HuH-7 (cell line): Measurements from ENCODE around the gene SCN1A.

Experiments used
- DNase-seq: peaks from one replicate; pipeline ENCODE4 v3.0.0; 2011; ENCODE audit warnings: low spot score

Gene SCN1A

DNA sequence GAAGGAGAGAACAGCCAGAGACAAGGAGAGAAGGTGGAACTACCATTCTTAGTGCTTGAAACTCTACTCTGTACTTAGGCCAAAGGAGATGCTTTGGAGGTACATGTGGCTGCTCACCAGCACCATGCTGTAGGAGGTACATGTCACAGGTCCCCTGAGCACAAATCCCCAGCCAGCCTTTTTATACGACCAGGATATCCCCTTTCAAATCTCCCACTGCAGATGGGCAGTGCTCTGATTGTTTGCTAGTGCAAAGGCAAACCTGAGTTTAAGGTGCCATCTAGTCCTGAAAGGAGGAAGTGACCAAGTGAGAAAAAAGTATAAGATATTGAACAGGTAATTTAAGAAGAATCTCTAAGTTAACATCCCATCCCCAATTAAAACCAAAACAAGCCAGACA lies 157.2 kb downstream of the SCN1A start:
- DNase-seq, result no peak

- no peak for DNase-seq
Observed at GRCh38 chr2:165969227-165969626, 158.6 kb downstream of the SCN1A start.

DNA sequence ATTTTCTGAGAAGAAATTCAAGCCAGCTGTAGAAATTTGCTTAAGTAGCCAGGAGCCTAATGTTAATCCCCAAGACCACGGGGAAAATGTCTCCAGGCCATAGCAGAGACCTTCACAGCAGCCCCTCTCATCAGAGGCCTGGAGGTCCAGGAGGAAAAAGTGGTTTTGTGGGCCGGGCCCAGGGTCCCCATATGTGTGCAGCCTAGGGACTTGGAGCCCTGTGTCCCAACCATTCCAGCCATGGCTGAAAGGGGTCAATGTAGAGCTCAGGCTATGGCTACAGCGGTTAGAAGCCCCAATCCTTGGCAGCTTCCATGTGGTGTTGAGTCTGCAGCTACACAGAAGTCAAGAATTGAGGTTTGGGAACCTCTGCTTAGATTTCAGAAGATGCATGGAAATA lies 160.1 kb downstream of the SCN1A start:
- DNase-seq, result no peak

- DNase-seq, result no peak
Observed at GRCh38 chr2:165961818-165962217, 166.0 kb downstream of the SCN1A start.

GRCh38 chr2:165959371-165959770 lies 168.4 kb downstream of the SCN1A start:
- DNase-seq, result no peak

DNA sequence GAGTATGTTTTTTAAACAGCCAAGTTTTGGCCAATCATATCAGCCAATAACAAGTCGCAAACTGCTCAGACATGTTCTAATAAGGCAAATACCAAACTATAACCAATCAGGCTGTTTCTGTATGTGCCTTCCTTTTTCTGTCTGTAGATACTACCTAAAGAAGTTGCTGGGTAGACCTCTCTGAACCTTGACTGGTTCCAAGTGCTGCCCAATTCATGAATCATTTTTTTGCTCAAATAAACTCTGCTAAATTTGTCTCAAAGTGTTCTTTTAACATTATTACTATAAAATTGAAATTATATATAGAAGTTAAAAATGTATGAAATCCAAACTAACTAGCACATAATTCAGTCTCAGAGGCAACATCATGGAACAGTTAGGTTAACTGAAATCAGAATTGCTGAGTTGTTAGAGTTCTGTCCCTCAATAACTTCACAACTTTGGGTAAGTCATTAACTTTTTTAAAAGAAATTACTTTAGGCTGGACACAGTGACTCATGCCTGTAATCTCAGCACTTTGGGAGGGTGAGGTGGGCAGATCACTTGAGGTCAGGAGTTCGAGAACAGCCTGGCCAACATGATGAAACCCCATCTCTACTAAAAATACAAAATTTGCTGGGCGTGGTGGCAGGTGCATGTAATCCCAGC lies 169.4 kb downstream of the SCN1A start:
- no peak for DNase-seq

DNA sequence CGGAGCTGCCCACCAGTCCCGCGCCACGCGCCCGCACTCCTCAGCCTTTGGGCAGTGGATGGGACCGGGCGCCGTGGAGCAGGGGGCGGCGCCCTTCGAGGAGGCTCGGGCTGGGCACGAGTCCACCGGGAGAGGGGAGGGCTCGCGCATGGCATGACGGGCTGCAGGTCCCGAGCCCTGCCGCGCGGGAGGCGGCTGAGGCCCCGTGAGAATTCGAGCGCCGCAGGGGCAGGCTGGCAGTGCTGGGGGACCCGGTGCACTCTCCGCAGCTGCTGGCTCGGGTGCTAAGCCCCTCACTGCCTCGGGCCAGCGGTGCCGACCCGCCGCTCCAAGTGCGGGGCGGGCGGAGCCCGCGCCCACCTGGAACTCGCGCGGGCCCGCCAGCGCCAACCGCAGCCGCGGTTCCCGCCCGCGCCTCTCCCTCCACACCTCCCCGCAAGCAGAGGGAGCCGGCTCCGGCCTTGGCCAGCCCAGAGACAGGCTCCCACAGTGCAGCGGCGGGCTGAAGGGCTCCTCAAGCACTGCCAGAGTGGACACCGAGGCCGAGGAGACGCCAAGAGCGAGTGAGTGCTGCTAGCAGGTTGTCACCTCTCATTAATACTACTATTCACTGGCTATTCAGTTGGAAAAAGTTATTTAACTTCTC lies 170.7 kb downstream of the SCN1A start:
- DNase-seq, result no peak

DNA sequence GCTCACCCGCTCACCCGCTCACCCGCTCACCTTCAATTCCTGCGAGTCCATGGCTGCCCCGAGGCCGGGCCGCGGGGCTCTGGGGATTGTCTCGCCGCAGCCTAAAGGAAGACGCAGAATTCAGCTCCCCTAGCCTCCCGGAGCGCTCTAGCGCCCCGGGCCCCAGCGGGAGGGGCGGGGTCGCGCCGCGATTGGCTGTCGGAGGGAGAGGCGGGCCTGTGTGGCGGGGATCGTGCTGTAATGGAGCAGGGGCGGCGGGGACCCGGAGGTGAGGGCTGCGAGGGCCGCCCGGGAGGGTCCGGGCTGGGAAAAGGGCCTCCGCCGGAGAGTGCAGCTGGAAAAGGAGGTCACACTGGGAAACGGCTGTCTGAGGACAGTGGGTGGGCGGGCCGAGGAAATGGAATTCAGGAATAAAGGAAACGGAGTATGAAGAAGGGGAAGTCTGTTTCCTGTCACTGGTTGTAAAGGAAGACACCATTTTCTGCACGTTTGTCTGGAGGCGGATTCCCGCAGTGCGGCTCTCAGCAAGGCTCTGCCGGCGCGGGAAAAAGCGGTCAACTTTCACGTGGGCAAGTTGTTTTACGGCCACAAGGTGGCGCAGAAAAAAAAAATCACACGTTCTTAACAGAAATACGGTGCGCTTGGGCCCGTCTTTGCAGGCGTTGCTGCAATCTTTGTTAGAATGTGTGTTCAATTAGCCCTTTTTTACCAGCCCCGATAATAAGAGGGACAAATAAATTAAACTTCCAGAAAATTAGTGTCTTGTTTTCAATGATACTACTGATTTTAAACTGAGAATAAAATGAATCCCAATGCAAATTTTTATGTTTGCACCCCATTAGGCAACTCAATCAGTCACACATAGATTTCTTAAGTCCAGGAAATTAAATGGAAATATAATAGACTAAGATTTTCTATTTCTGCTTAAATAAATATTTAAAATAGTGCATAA lies 173.9 kb downstream of the SCN1A start, which contains the start of gene TTC21B:
Gene TTC21B, minus strand, starts transcription at position 122 of the 952 bp plus-strand sequence. Its CDS starts 71 bp downstream, at position 51.
- DNase-seq, result peak; percentile 94

GRCh38 chr2:165953306-165953654 lies 174.5 kb downstream of the SCN1A start:
- DNase-seq, result peak; percentile 55

DNA sequence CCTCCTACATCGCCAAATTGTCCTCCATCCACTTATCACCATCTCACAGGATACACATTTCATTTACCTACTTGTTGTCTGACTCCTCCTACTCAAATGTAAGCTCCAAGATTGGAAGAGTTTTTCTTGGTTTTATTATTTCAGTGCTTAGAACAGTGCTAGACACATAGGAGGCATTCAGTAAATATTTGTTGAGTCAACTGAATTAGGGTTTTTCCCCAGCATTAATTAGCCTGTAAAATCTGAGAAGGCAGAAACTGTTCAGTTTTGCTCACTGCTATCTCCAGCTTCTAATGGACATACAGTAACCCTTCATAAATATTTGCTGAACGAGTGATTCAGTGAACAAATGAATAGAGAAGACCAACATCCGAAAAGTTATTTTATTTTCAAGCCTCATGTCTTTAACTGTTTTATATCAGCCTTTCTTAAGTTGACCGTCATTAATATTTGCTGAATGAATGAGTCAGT lies 175.0 kb downstream of the SCN1A start:
- peak; percentile 37 for DNase-seq

DNA sequence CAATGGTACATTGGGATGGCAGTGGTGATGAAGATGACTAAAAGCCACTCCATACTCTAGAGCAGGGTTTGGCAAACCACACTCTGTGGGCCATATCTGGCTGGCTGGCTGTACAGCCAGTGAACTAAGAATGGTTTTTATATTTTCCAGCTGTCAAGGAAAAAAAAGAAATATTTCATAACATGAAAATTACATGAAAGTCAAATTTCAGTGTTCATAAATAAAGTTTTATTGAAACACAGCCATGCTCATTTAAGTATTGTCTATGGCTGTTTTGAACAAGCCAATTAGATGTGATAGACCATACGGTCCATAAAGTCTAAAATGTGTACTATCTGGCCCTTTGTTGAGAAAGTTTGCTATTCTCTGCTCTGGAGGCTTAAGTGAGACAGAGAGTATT lies 175.7 kb downstream of the SCN1A start:
- DNase-seq, result no peak

DNA sequence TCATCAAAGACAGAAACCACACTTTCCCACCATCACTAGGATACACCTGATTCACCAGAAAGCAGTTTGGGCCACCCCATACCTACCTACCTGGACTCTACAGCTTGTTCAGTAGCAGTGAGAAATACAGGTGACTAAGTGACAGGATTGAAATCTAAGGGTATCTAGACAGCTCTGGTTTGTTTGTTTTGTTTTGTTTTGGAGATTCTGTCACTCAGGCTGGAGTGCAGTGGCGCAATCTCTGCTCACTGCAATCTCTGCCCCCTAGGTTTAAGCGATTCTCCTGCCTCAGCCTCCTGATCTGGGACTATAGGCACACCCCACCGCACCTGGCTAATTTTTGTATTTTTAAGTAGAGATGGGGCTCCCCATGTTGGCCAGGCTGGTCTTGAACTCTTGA lies 177.4 kb downstream of the SCN1A start:
- DNase-seq, result no peak

- DNase-seq, result no peak
Observed at GRCh38 chr2:165941827-165942226, 186.0 kb downstream of the SCN1A start.

DNA sequence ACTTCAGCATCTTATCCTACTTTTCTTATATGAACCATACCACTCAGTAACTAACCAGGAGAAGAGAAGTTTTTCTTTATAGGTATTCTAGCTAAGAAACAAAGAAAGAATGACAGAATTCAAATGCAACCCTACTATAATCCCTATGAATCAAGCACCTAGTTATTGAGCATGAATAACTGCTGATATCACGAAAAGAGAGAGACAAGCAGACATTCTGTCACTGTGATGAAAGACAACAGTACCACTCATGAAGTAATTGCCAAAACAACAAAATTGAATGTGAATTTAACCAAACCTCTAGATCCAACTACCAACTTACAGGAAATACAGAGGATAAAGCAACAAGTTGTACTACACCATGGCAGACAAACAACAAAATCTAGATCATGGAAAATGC lies 189.6 kb downstream of the SCN1A start:
- DNase-seq, result no peak
